Stimulated activated naive CD8-positive, alpha-beta T cell treated with anti-CD3 and anti-CD28 coated beads, Interleukin-15, Interleukin-2, amounts not matched to agents 100 U/mL and 50 U/mL, for 24 hours (primary cell): Measurements from ENCODE around the gene AVPR2.
A peak's percentile ranks its signal among the peaks of the same experiment; 100 is the strongest.

ENCODE experiments used
- ATAC-seq: fragments of 150-1000 bp; cut with Tn5 transposase; one replicate; pipeline ENCODE4 v1.10.0; 2021
- DNase-seq: peaks from one replicate; pipeline ENCODE4 v3.0.0; 2021

The AVPR2 gene

DNA sequence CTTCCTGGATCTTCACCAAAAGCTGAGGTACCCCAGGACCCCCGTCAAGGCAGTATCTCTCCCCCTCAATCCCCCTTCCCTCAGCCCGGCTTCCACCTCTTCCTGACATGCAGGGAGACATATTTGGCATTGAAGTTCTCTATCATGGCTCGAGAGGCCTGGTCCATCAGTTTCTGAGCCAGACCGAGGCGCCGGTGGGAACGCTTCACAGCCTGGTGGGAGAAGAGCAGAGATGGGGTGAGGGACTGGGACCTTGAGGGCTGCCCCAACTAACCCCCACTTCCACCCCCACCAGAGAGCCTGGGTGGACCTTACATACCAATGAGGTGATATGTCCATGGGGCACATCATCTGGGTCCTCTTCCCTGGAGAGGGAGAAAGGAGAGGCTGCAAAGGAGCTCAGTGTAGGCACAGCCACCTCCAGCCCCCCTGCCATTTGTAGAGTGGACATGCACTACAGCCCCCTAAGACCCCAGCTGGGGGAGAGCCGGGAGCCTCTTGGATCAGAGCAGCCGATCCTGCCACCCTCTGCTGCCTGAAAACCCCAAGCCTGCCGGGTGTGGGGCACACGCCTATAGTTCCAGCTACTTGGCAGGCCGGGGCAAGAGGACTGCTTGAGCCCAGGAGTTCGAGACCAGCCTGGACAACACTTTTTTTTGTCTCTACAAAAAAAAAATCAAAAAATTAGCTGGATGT is 27.9 kb downstream of the AVPR2 start:
- no peak for DNase-seq
- no peak for ATAC-seq

DNA sequence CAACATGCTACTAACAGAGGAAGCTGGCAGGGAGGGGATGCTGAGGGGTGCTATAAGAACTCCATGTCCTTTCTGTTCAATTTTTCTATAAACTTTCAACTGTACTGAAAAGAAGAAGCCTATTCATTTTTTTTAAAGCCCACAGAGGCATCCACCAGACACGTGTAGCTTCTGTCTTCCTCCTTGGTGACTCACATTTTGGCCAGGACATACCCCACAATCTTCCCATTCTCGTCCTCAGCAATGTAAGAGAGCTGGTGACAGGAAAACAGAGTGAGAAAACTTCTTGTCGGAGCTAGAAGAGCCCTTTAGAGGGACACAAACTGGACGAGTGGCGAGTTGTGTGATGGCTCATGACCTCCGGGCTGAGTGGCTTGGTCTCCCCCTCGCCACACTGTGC is 29.3 kb downstream of the AVPR2 start:
- ATAC-seq (no peak), DNase-seq (no peak)

DNA sequence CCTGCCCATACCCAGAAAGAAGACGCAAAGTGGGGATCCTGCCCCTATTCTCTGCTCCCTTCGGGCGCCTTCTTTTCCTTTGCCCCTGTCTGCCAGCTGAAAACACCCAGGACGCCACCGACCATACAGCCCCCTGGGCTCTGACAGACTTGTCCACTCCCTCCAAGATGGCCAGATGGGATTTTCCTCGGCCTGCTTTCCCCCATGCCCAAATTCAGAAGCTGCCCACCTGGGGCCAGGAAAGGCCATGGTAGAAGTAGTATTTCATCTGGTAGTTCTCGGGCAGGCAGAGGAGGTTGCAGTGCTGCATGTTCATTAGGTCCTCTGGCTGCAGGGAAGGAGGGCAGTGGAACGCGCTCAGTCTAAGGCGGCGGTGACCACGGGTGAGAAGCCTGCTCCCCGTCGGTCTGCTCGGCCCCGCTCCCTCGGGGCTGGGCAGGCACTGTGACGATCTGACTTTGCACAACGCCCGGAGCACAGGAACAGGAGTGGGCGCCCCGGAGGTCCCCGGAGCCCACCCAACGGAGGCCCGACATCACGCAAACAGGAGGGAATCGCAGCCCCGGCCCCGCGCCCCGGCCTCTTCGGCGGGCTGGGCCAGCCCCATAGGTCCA is 29.8 kb downstream of the AVPR2 start:
- ATAC-seq (no peak), DNase-seq (no peak)

DNA sequence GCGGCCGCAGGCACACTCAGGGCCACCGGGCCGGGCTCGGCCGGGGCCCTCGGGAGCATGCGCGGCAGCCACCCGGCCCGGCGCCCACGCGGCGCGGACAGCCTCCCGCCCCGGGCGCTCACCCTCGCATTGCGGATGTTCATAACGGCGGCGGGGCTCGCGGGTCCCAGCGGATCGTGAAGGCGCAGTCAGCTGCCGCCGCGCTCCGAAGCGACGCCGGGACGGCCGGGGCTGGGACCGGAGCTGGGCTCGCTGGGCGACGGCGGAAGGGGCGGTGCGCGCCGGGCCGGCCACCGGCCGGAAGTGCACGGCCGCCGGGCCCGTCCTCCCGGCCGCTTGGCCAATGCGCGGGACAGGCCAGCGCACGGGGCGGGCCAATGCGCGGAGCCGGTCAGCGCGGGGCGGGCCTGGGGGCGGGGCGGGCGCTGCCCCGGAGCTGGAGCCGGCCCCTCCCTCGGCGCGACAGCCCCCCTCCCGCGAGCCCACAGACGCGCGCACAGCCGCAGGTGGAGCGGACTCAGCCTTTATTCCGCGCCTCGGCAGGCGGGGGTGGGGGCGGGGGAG is 30.4 kb downstream of the AVPR2 start, which contains the start of gene NAA10:
Gene NAA10 (minus strand): TSS at position 276 of the 564 bp plus-strand sequence. CDS start 133 bp downstream, at position 143.
- DNase-seq = peak; percentile 74
- ATAC-seq = peak; percentile 91

DNA sequence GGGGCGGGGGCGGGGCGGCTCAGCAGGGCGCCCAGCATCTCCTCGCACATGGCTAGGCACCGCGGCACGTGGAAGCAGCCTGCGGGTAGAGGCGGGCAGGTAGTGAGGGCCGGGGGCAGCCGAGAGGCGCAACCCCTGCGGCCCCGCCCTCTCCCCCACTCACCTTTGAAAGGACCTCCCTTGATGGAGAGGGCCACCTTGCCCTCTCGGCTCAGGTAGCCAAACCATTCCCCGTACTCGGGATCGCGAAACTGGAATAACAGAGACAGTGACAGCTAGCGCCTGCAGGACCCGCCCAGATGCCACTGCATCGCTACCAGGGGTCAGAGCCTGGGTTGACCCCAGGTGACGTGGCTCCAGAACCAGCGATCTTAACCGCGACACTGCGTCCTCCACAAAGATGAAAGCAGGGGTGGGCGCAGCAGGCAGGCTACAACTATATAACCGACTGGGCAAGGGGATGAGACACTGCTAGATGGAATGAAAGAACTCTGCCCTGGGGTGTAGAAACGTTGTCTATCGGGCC is 30.9 kb downstream of the AVPR2 start:
- ATAC-seq (no peak), DNase-seq (no peak)

DNA sequence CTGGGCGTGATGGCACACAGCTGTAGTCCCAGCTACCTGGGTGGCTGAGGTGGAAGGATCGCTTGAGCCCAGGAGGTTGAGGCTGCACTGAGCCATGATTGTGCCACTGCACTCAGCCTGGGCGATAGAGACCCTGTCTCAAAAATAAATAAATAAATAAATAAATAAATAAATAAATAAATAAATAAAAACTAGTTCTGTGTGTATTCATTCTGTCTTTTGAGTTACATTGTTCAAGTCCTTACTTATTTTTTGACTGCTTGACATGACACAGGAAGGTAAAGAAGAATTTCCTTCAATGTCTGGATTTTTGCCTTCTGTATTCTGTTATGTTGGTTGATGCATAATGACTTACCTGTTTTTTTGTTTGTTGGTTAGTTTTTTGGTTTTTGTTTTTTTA is 32.6 kb downstream of the AVPR2 start:
- no peak for ATAC-seq

DNA sequence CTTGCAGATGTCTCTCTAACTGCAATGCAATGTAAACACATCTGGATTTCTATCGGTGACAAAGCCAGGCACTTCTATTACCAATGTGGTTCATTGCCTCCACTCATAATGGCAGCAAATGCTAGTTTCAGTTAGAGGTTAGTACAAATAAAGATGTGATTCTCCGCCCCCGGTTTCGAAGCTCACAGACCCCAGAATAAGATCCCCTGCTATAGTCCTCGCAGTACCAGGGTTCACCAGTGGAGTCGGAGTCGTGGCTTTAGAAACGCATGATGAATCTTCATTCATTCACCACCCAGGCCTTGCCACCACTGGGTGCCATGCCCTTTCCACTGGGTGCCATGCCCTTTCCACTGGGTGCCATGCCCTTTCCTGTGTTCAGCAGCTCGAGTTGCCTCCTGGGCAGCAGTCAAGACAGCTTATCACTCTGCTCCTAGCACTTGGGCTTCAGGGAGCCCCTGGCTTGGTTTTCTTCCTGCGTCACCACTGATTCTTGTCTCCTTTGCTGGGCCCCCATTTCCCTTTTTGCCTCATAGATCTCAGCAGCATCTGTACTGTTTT is 33.8 kb downstream of the AVPR2 start:
- ATAC-seq (no peak), DNase-seq (no peak)

More for the DNA sequence above, 32.6 kb downstream of the AVPR2 start:
- no peak for DNase-seq

DNA sequence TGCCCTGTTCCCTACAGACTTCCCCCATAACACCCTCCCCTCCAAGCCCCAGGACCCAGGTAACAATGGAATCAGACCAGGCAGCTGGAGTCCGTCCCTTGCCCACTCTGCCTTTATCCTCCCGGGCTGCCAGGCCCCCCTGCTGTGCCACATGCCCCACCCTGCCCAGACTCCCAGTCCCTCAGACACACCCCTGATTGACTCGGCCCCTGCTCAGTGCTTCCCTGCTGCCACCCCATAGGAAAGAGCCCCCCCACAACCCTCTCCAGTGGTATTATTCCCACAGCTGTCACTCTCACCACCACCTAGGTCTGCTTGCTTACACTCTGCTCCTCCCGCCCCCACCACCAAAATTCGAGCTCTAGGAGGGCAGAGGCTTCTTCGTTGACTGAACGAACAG is 35.1 kb downstream of the AVPR2 start:
- ATAC-seq = no peak
- no peak for DNase-seq

DNA sequence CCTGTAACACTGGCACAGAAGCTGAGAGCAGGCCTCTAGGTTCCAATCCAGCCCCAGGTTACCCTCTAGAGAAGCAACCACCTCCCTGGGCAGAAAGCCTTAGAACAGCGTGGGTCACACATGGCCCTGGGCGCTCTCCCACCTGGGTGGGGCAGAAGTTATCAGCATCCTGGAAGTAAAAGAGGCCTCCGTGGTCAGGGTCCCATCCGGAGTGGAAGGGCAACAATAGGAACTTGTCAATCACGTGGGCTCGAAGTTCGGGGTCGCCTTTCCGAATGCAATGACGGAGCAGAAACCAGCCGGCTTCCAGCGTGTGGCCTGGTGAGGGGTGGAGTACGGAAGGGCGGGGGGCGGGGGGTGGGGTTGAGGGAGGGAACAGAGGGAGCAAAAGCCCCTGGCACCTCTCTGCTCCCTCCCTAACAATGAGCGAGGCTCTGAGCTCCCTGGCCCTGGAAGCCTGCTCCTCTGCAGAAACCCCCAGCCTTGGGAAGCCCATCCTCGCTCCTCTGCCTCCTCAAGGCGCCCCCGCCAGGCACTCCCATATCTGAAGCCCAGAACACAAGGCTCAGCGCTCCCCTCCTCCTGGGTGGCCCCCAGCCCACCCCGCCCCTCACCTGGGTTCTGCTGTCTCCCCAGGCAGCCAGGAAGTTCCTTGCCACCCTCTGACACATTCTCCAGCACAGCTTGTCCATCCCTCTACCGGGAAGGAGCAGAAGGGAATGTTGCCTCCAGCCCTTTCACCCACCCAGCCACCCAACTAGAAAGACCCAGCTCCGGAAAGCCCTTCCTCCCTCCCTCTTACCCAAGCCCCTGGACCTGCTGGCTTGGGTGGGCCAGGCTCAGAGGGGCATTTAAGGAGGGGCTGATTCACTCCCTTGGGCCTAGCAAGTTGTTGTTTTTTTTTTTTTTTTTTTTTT is 37.1 kb downstream of the AVPR2 start:
- ATAC-seq (no peak), DNase-seq (peak; percentile 16)

DNA sequence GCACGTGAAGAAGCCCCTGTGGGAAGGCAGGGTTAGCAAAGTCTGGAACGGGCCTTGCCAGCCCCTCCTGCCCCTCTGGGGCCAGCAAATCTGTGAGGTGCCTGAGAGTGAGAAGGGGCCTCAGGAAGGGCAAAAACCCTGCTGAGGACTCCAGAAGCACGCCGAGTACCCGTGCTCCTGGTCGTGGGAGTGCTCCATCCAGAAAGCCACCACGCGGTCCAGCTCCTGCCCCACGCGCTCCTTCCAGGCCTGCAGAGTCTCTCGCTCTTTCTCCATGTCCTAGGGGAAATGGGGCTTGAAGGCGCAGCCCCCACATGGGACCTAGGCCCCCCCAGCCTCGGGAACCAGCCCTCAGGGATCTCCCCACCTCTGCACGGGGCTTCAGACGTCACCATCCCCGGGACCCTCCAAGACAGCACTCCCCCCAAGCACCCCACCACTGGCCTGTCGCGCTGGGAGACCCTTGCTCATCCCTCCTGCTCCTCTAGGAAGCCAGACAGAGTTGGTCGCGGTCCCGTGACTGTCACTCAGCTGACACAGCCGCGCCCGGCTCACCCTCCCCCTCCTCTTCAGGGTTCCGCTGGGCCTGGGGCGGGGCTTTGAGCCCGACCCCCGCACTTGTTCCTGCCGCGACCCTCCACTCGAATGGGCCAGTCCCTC is 39.8 kb downstream of the AVPR2 start, which contains the start of gene RENBP:
Gene RENBP (minus strand): TSS at position 504 of the 660 bp plus-strand sequence. CDS start 33 bp downstream, at position 471.
- DNase-seq (peak; percentile 57), ATAC-seq (peak; percentile 12)

DNA sequence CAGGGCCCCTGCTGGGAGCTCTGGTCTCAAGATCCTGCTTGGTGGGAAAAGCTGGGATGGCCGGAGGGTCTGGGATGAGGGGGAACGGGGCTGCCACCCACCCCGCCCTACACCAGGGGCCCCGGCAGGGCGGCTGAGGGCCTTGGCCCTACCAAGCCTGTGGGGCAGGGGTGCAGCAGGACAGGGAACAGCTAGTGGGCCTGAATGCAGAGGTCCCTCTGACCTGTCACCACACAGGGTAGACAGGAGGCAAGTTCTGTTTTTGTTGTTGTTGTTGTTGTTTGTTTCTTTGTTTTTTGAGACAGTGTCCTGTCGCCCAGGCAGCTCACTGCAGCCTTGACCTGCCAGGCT is 40.3 kb downstream of the AVPR2 start:
- DNase-seq (no peak), ATAC-seq (no peak)

DNA sequence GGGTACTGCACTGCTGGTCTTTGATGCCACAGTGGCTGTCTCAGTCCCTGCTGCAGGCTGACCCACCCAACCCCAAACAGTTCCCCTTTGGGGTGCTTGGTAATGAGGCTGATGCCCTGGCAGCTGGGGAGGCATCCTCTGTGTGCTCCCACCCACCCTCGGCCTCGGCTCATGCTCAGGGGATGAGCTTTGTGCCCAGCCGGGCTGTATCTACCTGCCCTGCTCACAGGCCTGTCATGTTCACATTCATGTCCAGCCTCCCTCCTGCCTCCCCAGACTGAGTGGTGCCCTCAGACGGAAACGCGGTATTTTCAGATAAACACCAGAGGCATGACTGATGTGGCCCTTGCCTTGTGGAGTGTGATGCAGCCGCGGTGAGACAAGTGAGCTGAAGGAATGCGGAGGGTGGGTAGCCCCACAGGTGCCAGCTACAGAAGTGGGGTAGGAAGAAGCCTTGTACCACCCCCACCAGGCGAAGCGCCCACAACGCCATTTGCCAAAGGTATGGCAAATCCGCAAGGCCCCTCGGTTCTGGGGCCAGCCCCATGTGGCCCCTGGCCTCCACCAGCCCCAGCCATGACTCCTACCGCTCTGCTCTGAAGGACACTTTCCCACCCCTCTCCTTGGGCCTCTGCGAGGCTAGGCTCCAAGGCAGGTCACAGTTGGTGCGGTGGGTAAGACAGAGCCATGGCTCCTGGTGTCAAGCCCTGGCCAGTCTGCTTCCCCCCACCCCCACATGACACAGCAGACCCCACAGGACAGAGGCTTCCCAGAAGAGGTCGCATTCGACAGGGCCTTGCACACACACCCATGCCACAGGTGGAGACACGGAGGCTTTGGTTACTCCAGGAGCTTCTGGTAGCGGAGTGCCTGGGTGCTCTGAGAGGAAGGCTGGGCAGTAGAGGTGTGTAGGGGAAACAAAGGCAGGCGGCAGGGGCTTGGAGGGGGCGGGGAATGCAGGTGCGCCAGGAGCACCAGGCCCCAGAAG is 41.8 kb downstream of the AVPR2 start:
- ATAC-seq (no peak), DNase-seq (no peak)

DNA sequence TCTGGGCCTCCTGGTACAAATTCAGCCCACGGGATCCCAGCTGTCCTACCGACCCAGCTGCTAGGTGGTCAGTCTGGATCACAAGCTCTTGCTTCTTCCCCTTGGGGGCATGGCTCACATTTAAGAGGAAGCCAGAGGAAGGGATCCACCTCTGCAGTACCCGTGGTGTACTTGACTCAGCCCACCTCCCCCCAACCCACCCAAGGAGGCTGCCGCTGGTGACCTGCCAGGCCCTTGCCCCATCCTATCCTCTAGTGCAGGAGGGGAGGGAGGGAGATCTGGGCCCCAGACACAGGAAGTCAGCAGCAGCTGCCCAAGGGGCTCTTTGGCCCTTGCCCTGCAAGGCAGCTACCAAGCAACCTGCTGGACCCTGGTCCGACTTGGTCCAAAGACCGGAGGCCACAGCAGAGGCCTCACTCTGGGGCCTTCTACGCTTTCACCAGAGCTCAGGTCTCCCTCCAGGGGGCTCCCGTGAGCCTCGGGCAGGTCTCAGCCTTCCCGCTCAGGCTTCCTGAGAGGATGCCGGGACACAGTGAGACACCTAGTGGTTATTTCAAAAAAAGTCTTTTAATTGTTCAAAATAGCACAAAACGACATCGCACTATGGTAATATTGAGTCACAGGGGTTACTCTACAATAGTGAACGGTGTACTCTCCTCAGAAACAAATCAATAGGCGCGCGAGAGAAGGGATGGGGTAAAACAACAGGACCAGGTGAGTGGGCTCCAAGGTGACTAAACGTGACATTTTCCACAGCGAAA is 42.7 kb downstream of the AVPR2 start:
- peak; percentile 83 for DNase-seq
- peak; percentile 81 for ATAC-seq

DNA sequence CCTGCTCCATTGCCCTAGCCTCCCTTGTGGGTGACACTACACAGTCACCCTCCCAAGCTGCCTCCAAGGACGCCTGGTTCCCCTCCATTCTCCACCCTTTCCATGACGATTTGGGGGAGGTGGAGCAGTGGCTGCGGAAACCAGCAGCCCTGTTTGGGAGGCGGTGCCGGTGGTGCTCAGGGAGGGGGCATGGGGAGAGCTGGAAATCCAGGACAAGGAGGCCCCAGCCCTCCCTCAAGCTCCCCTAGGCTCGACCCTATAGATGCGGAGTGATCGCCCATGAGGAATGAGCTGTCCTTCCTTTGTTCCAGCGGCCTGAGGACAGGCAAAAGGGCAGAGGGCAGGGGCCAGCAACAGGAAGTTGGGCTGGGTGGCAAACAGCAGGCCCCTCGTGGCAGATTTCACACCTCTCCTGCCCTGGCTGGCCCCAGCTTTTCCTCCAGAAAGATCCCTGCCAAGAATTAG is 43.6 kb downstream of the AVPR2 start:
- ATAC-seq = no peak

DNA sequence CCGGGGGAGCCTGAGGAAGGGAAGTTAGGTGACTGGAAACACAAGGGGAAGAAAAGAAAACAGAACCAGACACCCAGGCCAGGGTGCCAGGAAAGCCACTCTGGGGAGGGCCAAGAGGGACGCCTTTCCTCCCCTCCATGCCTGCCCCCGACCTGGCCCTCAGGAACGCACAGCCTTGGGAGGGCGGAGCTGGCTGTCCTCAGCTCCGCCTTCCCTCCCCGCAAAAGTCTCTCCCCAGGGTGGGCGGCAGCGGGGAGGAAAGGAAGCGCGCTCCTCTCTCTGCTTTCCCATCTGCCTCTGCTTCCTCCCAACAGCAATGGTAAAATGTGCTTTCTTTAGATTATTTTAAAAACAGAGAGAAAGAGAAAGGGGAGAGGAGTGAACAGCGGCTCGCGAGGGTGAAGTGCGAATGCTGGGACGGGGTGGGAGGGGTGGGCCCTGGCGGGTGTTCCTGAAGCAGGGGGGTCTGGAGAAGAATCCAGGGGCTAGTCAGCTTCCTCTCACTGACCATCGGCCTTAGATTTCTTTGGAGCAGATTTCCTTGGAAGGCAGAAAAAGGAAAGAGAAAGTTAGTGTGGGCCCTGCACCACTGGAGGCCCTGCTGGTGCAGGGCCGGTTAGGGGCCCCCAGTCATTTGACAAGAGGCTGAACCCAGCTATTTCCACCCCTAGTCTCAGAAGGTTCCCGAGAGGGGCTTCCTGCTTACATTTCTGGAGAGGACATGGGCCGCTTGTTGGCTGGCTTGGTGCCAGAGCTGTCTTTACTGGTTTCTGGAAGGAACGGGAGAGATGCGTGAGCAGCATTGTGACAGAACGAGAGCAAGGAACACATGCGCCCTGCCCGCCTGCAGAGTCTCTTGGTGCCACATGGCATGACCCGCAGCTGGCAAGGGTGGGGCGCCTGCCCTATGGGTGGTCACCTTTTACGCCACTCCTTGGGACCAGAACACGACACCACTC is 44.7 kb downstream of the AVPR2 start:
- DNase-seq (peak; percentile 16), ATAC-seq (no peak)

More for the DNA sequence above, 43.6 kb downstream of the AVPR2 start:
- DNase-seq = no peak

DNA sequence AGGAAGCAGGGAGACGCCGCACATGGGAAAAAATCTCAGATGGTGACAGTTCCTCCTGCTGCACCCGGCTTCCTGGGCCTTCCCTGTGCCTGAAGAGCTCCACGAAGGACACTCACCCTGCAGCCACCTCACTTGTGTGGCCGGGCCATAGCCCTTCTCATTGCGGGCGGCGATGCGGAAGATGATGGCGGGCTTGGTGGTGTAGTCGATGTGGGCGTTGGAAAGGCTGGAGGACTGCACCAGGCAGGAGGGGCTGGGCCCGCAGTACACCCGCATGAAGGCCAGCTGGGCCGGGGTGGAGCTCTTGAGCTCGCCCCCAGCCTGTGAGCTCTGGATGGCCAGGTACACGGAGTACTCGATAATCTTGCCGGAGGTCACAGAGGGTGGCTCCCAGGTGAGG is 45.7 kb downstream of the AVPR2 start:
- ATAC-seq (no peak), DNase-seq (no peak)

DNA sequence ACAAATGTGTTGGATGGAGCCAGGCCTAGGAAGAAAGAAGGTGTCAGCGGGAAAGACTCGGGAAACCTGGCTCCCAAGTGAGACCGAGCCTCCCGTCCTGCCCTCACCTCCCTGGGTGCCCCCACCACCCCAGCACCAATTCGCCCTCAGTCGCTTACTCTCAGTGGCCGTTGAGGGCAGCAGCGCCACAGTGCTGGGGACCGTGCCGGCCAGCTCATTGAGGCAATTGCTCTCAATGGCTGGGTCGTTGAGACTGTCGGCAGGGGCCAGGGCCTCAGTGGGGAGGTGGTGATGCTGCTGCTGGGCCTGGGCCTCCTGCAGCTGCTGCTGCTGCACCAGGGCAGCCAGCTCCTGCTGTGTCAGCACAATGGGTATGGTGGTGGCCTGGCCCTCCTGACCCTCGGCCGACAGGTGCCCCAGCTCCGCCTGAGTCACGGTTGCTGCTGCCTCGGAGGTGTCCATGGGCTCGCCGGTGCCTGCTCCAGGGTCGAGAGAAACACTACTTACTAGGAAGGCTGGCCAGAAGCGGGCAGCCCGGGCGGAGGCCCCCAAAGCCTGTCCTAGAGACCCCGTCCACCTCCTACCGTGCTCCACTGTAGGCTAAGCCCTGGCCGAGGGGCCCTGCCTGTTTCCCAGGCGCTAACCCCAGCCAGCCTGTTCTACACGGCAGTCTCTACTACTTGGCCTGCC is 47.4 kb downstream of the AVPR2 start:
- no peak for ATAC-seq
- DNase-seq = no peak
